Stomach (tissue), 9 donors: ENCODE results near the gene B4GALT3. TPM values are rescaled to one million over a fixed set of nuclear protein-coding genes. Genes with fewer than 3 reads are reported as not detected.

Source experiments
- DNase-seq, 2 donors: peaks; one replicate each; pipeline versions ENCODE4 v3.0.0 to v3.0.0-alpha.2; 2013 to 2019
- H3K27ac ChIP-seq, 5 donors: fragments of 200-600 bp in 4 of 5; sonication (generic) in 4 of 5; one replicate each; pipeline ENCODE4 v1.5.1; 2013 to 2019; ENCODE audit warnings: mild to moderate bottlenecking in 1 of 5, moderate library complexity in 1 of 5
- H3K27me3 ChIP-seq, 3 donors: fragments of 200-600 bp; sonication (generic); one replicate each; pipeline ENCODE4 v1.5.1; 2017 to 2019; ENCODE audit warnings: mixed run types in 1 of 3
- H3K36me3 ChIP-seq, 4 donors: fragments of 200-600 bp; sonication (generic); 1 replicate in 3 of 4; 2 replicates in 1 of 4; pipeline ENCODE4 v1.5.1; 2016 to 2019
- H3K4me1 ChIP-seq, 4 donors: fragments of 200-600 bp; sonication (generic); one replicate each; pipeline ENCODE4 v1.5.1; 2016 to 2019
- H3K4me3 ChIP-seq, 4 donors: fragments of 200-600 bp; sonication (generic) in 3 of 4; one replicate each; pipeline ENCODE4 v1.5.1; 2016 to 2019; ENCODE audit warnings: mild to moderate bottlenecking in 1 of 4
- H3K9me3 ChIP-seq, 4 donors: fragments of 200-600 bp; sonication (generic); one replicate each; pipeline ENCODE4 v1.5.1; 2016 to 2019
- CTCF ChIP-seq, 7 experiments: fragments of 450-650 bp in 4 of 7; fragments of 200-600 bp in 3 of 7; sonication (generic) in 3 of 7; IDR thresholded peaks; one replicate each; pipeline ENCODE4 v1.5.1; 2016 to 2019; ENCODE audit warnings: antibody characterized with exemption in 7 of 7, control low read depth in 2 of 7, mild to moderate bottlenecking in 1 of 7
- EP300 ChIP-seq: sonication (generic); formaldehyde crosslinking; IDR thresholded peaks from one replicate; pipeline ENCODE4 v1.6.1; 2017; ENCODE audit warnings: antibody characterized with exemption
- POLR2A ChIP-seq, 4 donors: fragments of 450-650 bp; IDR thresholded peaks; one replicate each; pipeline ENCODE4 v1.6.1; 2016; ENCODE audit warnings: antibody characterized with exemption in 4 of 4, control low read depth in 2 of 4, mild to moderate bottlenecking in 1 of 4, moderate library complexity in 1 of 4
- POLR2AphosphoS5 ChIP-seq, 3 donors: sonication (generic); formaldehyde crosslinking; IDR thresholded peaks; one replicate each; pipeline ENCODE4 v1.6.1; 2016; ENCODE audit warnings: antibody characterized with exemption in 3 of 3
- WGBS, 5 donors: extraction: QIAGEN DNeasy Blood & Tissue Kit in 3 of 5; methylation state at CpG; one replicate each; pipeline versions ENCODE4 v1.1.5 to v1.1.7; 2013 to 2018; 5-methylcytosine and 5-hydroxymethylcytosine counted together
- intact Hi-C: fragments of 100-400 bp; cut with DNase I; formaldehyde crosslinking; loops from one replicate; pipeline ENCODE4 v1.15.1; 2023; ENCODE audit warnings: low total_unique reads
- polyA plus RNA-seq, 3 donors: library from polyadenylated mRNA; stranded (reverse); fragments of 200-250 nt; gene quantifications; one replicate each; pipeline ENCODE4 v1.2.3, GENCODE V29; 2013
- total RNA-seq, 5 donors: library from RNA; depleted of rRNA; stranded (reverse); fragments of >200 nt; gene quantifications; one replicate each; pipeline versions ENCODE4 v1.1.0 to v1.2.3, GENCODE V29; 2014 to 2016
- donor health status: healthy with polysubstance abuse.
- donor health status: Bipolar disorder and iron deficiency.
- donor health status: healthy.

The B4GALT3 gene
- total and polyA plus RNA-seq, 8 donors = 12.2 to 25.8 (median 17.5) TPM

DNA sequence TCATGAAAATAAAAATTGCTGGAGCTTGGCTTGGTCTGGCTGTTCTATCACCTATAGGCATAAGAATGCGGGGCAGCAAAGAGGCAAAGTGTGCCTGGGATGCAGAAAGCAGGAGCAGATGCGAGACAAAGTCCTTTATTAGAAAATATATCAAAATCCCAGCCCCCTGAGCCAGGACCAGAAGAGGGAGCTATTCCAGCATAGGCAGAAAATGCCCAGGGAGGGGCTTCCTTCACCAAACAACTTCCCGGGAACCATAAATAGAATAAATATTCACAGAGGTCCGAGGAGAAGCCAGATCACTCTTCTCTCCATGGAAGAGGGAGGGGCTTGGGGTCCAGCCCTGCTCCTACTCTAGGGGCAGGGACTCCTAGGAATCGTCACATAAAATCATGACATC, 6.1 kb downstream of the B4GALT3 start:
- intact Hi-C loops = no loop called here
- WGBS, 5 donors = 52 to 67% (median 57%) methylated on average over 5 of the region's 5 CpGs
- Histone ChIP-seq H3K4me1 (peaks cover 18 to 60% (median 47%) of the 10 kb centered on the region in 4 donors), H3K9me3 (no peaks in the 10 kb centered on the region), H3K27ac (peak overlapping the region in 4 of 5 donors; percentile 42 to 71 (median 62)), H3K4me3 (no peak overlapping the region), H3K36me3 (peaks cover 40 to 84% (median 75%) of the 10 kb centered on the region in 4 donors), H3K27me3 (no peaks in the 10 kb centered on the region)
- no peak for DNase-seq
- TF ChIP-seq EP300 (no peak), POLR2A (IDR thresholded peaks at IDR 0.05) (no peak), CTCF (IDR thresholded peaks at IDR 0.05) (no peak), POLR2AphosphoS5 (IDR thresholded peaks at IDR 0.05) (no peak)

- TF ChIP-seq POLR2AphosphoS5 (IDR thresholded peaks at IDR 0.05) (no peak), CTCF (IDR thresholded peaks at IDR 0.05) (no peak), EP300 (no peak), POLR2A (IDR thresholded peaks at IDR 0.05) (no peak)
- H3K4me3 ChIP-seq = no peak overlapping the region
- no peaks in the 10 kb centered on the region for H3K9me3 ChIP-seq
- 87 to 95% (median 93%) methylated on average over 9 of the region's 9 CpGs for WGBS, 5 donors
- peaks cover 18 to 62% (median 47%) of the 10 kb centered on the region in 4 donors for H3K4me1 ChIP-seq
- H3K36me3 ChIP-seq = peaks cover 29 to 76% (median 64%) of the 10 kb centered on the region in 4 donors
- DNase-seq = no peak
- no peak overlapping the region for H3K27ac ChIP-seq
- no peaks in the 10 kb centered on the region for H3K27me3 ChIP-seq
- intact Hi-C loops = no loop called here
These were observed 8.4 kb downstream of the B4GALT3 start for GRCh38 chr1:161168906-161169305.

DNA sequence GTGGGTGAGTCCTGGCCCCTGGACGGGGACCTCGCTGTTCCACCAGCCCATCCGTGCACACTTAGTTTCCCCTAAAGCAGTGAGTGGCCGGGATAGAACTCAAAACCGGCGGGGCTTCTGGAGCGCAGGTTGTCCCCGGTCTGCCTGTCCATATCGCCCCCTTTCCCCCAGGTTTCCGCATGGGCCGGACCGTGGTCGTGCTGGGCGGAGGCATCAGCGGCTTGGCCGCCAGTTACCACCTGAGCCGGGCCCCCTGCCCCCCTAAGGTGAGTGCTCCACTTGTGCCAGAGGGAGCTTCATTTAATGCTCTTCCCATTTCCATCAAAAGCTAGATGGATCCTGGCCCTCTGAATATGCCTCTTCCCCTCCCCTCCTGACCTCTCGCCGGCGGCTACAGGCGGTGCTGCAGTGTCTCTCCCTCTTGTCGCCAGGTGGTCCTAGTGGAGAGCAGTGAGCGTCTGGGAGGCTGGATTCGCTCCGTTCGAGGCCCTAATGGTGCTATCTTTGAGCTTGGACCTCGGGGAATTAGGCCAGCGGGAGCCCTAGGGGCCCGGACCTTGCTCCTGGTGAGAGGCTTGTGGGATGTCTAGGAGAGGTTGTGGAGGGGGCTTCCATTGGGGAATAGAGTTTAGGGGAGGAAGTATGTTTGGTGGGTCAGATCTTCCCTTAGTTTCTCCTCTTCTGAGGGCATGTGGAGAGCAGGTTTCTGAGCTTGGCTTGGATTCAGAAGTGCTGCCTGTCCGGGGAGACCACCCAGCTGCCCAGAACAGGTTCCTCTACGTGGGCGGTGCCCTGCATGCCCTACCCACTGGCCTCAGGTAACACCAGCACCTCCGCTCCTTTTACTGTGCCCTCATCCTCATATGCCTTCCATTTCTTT, 10.4 kb downstream of the B4GALT3 start:
- Histone ChIP-seq H3K27me3 (no peaks in the 10 kb centered on the region), H3K36me3 (peaks cover 24 to 76% (median 64%) of the 10 kb centered on the region in 4 donors), H3K4me3 (peak overlapping the region; percentile 62 to 96 (median 85)), H3K27ac (peak overlapping the region; percentile 70 to 91 (median 87)), H3K4me1 (peaks cover 13 to 52% (median 42%) of the 10 kb centered on the region in 4 donors), H3K9me3 (no peaks in the 10 kb centered on the region)
- TF ChIP-seq EP300 = no peak
- TF ChIP-seq CTCF (IDR thresholded peaks at IDR 0.05) = no peak
- TF ChIP-seq POLR2AphosphoS5 (IDR thresholded peaks at IDR 0.05) = no peak
- no peak for TF ChIP-seq POLR2A (IDR thresholded peaks at IDR 0.05)
- WGBS, 5 donors = 4 to 9% (median 4%) methylated on average over 27 to 33 of the region's 33 CpGs
- intact Hi-C loops = no loop called here
- peak in 1 of 2 donors; percentile 58 for DNase-seq

GRCh38 chr1:161165742-161166668, 11.3 kb downstream of the B4GALT3 start, which contains the start of gene PPOX:
Gene PPOX (plus strand): TSS chr1:161166426. CDS start chr1:161166848, 422 bp downstream.
- intact Hi-C loops = no loop called here
- H3K9me3 ChIP-seq = no peaks in the 10 kb centered on the region
- peak; percentile 97 to 99 for DNase-seq
- peaks cover 15 to 76% (median 63%) of the 10 kb centered on the region in 4 donors for H3K36me3 ChIP-seq
- H3K4me1 ChIP-seq = peaks cover 19 to 59% (median 46%) of the 10 kb centered on the region in 4 donors
- 0 to 1% (median 0%) methylated on average over 41 to 54 of the region's 54 CpGs for WGBS, 5 donors
- H3K27ac ChIP-seq = peak within 1 kb of the TSS; percentile 79 to 91 (median 87)
- TF ChIP-seq EP300 (no peak), CTCF (IDR thresholded peaks at IDR 0.05) (peak in 4 of 7 experiments; percentile 8 to 37 (median 17)), POLR2AphosphoS5 (IDR thresholded peaks at IDR 0.05) (peak; percentile 57 to 91 (median 81)), POLR2A (IDR thresholded peaks at IDR 0.05) (no peak)
- H3K4me3 ChIP-seq = peak within 1 kb of the TSS; percentile 62 to 96 (median 85)
- no peaks in the 10 kb centered on the region for H3K27me3 ChIP-seq
